ENCODE results near the gene KIF11.

KIF11 gene

GRCh38 chr10:92688927-92689662, 96.2 kb downstream of the KIF11 start:
- no peak for DNase-seq

GRCh38 chr10:92689663-92690210, 96.8 kb downstream of the KIF11 start, which contains the start of gene HHEX:
TSS of gene HHEX (plus strand) at chr10:92689955. CDS start at chr10:92689987, 32 bp downstream.
- DNase-seq = no peak

- DNase-seq = no peak
These were observed 97.4 kb downstream of the KIF11 start for GRCh38 chr10:92690211-92690914.

GRCh38 chr10:92690915-92691590, 98.1 kb downstream of the KIF11 start:
- no peak for DNase-seq

- peak; percentile 8 for DNase-seq
These were observed 98.7 kb downstream of the KIF11 start for GRCh38 chr10:92691591-92692079.

- DNase-seq = no peak
These were observed 99.2 kb downstream of the KIF11 start for GRCh38 chr10:92692080-92692671.

GRCh38 chr10:92692697-92693533, 100.0 kb downstream of the KIF11 start:
- no peak for DNase-seq

GRCh38 chr10:92693534-92693893, 100.6 kb downstream of the KIF11 start:
- DNase-seq = no peak

- no peak for DNase-seq
These were observed 103.0 kb downstream of the KIF11 start for GRCh38 chr10:92695679-92696605.

GRCh38 chr10:92696606-92697383, 103.9 kb downstream of the KIF11 start:
- DNase-seq = no peak

- DNase-seq = no peak
These were observed 105.0 kb downstream of the KIF11 start for GRCh38 chr10:92697663-92698511.

- no peak for DNase-seq
These were observed 106.2 kb downstream of the KIF11 start for GRCh38 chr10:92699193-92699517.

- DNase-seq = no peak
These were observed 106.8 kb downstream of the KIF11 start for GRCh38 chr10:92699518-92700381.

GRCh38 chr10:92702301-92702916, 109.5 kb downstream of the KIF11 start:
- no peak for DNase-seq

Measured in midbrain (tissue), 1 donor.